ENCODE results near the gene NAALADL2. TPM values are rescaled to one million over a fixed set of nuclear protein-coding genes. Genes with fewer than 3 reads are reported as not detected.

NAALADL2 gene
- total RNA-seq, 1 experiment from 2014 or later = 4.7 TPM

GRCh38 chr3:175039875-175040274 is 180.7 kb downstream of the NAALADL2 start:
- no peaks in the 10 kb centered on the region for H3K9me3 ChIP-seq (replicated peaks)
- no peaks in the 10 kb centered on the region for H3K36me3 ChIP-seq
- no peak overlapping the region for H3K27ac ChIP-seq
- H3K27me3 ChIP-seq (replicated peaks) = no peaks in the 10 kb centered on the region
- H3K4me1 ChIP-seq (replicated peaks) = no peaks in the 10 kb centered on the region
- no peak overlapping the region for H3K4me3 ChIP-seq
- DNase-seq (ENCODE audit: low read depth in 1 of 2, low spot score in 2 of 2) = no peak

- no peaks in the 10 kb centered on the region for H3K27me3 ChIP-seq (replicated peaks)
- H3K4me1 ChIP-seq (replicated peaks) = no peaks in the 10 kb centered on the region
- H3K36me3 ChIP-seq = no peaks in the 10 kb centered on the region
- H3K9me3 ChIP-seq (replicated peaks) = no peaks in the 10 kb centered on the region
- H3K4me3 ChIP-seq = no peak overlapping the region
- DNase-seq (ENCODE audit: low read depth in 1 of 2, low spot score in 2 of 2) = no peak
- H3K27ac ChIP-seq = no peak overlapping the region
Measured at GRCh38 chr3:175041369-175041768, 182.2 kb downstream of the NAALADL2 start.

DNA sequence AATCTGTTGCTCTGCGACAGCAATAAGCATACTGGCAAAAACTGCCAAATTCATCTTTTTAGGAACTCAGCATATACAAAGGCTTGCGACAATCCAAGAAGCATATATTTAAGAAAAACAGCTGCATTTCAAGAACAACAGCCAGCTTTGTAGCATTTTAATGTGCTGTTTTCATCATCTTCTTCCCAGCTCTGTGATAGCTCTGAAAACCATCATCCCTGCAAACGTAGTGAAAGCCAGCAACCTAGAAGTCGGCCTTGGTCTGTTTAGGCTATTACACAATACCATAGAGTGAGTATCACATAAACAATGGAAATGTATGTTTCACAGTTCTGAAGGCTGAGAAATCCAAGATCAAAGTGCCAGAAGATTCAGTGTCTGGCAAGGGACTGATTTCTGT is 187.5 kb downstream of the NAALADL2 start:
- no peak overlapping the region for H3K4me3 ChIP-seq
- DNase-seq (ENCODE audit: low read depth in 1 of 2, low spot score in 2 of 2) = no peak
- H3K9me3 ChIP-seq (replicated peaks) = no peaks in the 10 kb centered on the region
- no peak overlapping the region for H3K27ac ChIP-seq
- H3K4me1 ChIP-seq (replicated peaks) = no peaks in the 10 kb centered on the region
- no peaks in the 10 kb centered on the region for H3K27me3 ChIP-seq (replicated peaks)
- no peaks in the 10 kb centered on the region for H3K36me3 ChIP-seq

DNA sequence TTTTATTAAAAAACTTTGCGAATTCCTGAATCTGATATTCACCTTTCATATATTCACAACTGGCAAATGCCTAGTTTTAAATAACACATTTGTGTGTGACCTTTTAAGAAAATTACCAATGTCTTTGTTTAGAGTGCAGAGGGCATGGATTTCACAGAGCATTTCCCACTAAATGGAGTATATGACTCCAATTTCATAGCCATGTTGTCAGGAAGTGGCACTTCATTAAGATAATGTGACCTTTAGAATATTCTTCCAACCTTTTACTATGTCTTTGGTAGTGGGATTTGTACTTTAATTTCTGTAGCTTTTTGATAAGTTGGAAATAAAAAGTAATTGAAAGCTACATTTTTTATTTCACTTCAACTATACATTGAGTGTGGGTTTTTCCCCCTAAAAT is 188.7 kb downstream of the NAALADL2 start:
- Histone ChIP-seq H3K4me1 (replicated peaks) (no peaks in the 10 kb centered on the region), H3K4me3 (no peak overlapping the region), H3K27ac (no peak overlapping the region), H3K36me3 (no peaks in the 10 kb centered on the region), H3K27me3 (replicated peaks) (no peaks in the 10 kb centered on the region), H3K9me3 (replicated peaks) (no peaks in the 10 kb centered on the region)
- no peak for DNase-seq (ENCODE audit: low read depth in 1 of 2, low spot score in 2 of 2)

- Histone ChIP-seq H3K36me3 (no peaks in the 10 kb centered on the region), H3K4me3 (no peak overlapping the region), H3K4me1 (replicated peaks) (no peaks in the 10 kb centered on the region), H3K27ac (no peak overlapping the region), H3K9me3 (replicated peaks) (no peaks in the 10 kb centered on the region), H3K27me3 (replicated peaks) (no peaks in the 10 kb centered on the region)
- no peak for DNase-seq (ENCODE audit: low read depth in 1 of 2, low spot score in 2 of 2)
Measured at GRCh38 chr3:175057401-175057800, 198.3 kb downstream of the NAALADL2 start.

- H3K9me3 ChIP-seq (replicated peaks) = no peaks in the 10 kb centered on the region
- H3K27me3 ChIP-seq (replicated peaks) = no peaks in the 10 kb centered on the region
- H3K27ac ChIP-seq = no peak overlapping the region
- no peaks in the 10 kb centered on the region for H3K36me3 ChIP-seq
- no peak for DNase-seq (ENCODE audit: low read depth in 1 of 2, low spot score in 2 of 2)
- no peak overlapping the region for H3K4me3 ChIP-seq
- H3K4me1 ChIP-seq (replicated peaks) = no peaks in the 10 kb centered on the region
Measured at GRCh38 chr3:175059788-175060187, 200.7 kb downstream of the NAALADL2 start.

DNA sequence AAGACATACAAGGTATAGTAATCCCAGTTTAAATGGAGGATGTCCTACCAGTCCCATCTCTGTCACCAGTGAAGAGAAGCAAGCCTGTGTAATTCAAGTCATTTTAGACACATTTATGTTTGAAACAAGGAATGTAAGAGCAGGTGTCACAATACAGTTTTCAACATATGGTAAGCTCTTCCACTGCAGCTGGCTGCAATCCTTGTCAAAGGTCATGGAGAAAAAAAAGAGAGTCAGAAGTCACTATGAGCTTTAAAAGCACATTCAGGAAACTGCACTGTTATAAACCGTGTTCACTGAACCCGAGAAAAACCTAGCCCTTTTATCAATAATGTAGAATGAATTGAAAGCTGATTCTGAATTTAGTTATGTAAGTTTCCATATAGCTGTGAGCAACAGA is 206.4 kb downstream of the NAALADL2 start:
- no peaks in the 10 kb centered on the region for H3K9me3 ChIP-seq (replicated peaks)
- no peaks in the 10 kb centered on the region for H3K36me3 ChIP-seq
- no peak overlapping the region for H3K27ac ChIP-seq
- H3K4me1 ChIP-seq (replicated peaks) = no peaks in the 10 kb centered on the region
- H3K27me3 ChIP-seq (replicated peaks) = no peaks in the 10 kb centered on the region
- no peak for DNase-seq (ENCODE audit: low read depth in 1 of 2, low spot score in 2 of 2)
- no peak overlapping the region for H3K4me3 ChIP-seq

DNA sequence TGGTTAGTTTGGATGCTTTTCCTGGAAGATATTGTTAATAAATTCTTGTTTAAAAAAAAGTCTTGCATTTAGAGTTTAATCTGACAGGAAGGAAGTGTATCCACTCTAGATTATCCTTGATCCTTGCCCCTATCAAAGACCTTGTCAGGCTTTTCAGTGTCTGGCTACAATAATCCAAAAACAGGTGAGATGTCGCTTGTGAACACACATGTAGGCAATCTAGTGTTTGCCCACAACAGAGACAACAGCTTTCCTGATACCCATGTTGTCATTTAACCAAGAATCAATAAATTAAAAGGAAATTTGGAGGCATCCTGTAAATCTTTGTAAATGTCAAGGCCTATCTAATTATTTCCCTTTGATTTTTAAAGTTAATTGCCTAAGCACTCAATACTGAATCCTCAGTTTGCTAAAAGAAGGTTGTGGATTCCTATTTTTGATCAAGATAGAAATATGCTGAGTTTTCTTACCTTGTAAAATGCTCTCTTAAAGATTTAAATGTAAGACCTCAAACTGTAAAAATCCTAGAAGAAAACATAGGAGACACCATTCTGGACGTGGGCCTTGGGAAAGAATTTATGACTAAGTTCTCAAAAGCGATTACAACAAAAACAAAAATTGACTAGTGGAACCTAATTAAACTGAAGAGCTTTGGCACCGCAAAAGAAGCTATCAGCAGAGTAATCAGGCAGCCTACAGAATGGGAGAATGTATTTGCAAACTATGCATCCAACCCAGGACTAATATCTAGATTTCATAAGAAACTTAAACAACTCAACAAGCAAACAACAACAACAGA is 207.7 kb downstream of the NAALADL2 start:
- Histone ChIP-seq H3K4me3 (no peak overlapping the region), H3K27ac (no peak overlapping the region), H3K4me1 (replicated peaks) (no peaks in the 10 kb centered on the region), H3K27me3 (replicated peaks) (no peaks in the 10 kb centered on the region), H3K36me3 (no peaks in the 10 kb centered on the region), H3K9me3 (replicated peaks) (no peaks in the 10 kb centered on the region)
- no peak for DNase-seq (ENCODE audit: low read depth in 1 of 2, low spot score in 2 of 2)

GRCh38 chr3:175068587-175068986 is 209.5 kb downstream of the NAALADL2 start:
- H3K27me3 ChIP-seq (replicated peaks) = no peaks in the 10 kb centered on the region
- H3K36me3 ChIP-seq = no peaks in the 10 kb centered on the region
- H3K4me3 ChIP-seq = no peak overlapping the region
- H3K27ac ChIP-seq = no peak overlapping the region
- no peaks in the 10 kb centered on the region for H3K4me1 ChIP-seq (replicated peaks)
- no peaks in the 10 kb centered on the region for H3K9me3 ChIP-seq (replicated peaks)
- no peak for DNase-seq (ENCODE audit: low read depth in 1 of 2, low spot score in 2 of 2)

- Histone ChIP-seq H3K27me3 (replicated peaks) (no peaks in the 10 kb centered on the region), H3K4me3 (no peak overlapping the region), H3K9me3 (replicated peaks) (no peaks in the 10 kb centered on the region), H3K4me1 (replicated peaks) (no peaks in the 10 kb centered on the region), H3K27ac (no peak overlapping the region), H3K36me3 (no peaks in the 10 kb centered on the region)
- DNase-seq (ENCODE audit: low read depth in 1 of 2, low spot score in 2 of 2) = no peak
Measured at GRCh38 chr3:175070946-175071345, 211.8 kb downstream of the NAALADL2 start.

DNA sequence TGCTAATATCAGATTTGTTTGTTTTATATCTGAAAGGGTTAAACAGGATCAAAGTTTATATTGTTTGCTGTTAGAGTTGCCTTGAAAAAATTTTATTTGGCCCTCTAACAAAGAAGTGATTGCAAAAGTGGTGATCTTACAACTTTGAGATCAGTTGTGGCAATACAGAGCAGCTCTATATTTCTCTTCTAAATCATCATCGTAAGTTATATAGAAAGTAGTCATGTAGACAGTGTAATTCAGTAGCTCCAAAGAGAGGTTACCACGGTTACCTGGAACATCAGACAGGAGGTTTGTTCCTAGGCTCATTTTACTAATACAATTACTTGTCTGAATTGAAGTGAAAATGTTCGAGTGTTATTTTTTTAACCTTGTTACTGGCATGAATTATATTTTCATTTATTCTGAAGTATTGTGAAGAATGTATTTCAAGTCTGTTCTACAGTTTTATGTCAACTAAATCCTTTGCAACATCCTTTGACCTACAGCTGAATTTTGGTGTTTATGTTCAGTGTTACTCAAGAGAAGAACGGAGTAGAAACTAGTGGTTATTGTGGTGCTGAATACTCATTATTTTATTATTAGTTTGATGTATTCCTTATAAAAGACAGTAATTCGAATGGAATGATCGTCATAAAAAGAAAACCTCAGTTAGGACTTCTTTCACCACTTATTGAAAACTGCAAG is 214.2 kb downstream of the NAALADL2 start:
- DNase-seq (ENCODE audit: low read depth in 1 of 2, low spot score in 2 of 2) = no peak
- Histone ChIP-seq H3K9me3 (replicated peaks) (no peaks in the 10 kb centered on the region), H3K27me3 (replicated peaks) (no peaks in the 10 kb centered on the region), H3K36me3 (no peaks in the 10 kb centered on the region), H3K4me3 (no peak overlapping the region), H3K4me1 (replicated peaks) (no peaks in the 10 kb centered on the region), H3K27ac (no peak overlapping the region)

DNA sequence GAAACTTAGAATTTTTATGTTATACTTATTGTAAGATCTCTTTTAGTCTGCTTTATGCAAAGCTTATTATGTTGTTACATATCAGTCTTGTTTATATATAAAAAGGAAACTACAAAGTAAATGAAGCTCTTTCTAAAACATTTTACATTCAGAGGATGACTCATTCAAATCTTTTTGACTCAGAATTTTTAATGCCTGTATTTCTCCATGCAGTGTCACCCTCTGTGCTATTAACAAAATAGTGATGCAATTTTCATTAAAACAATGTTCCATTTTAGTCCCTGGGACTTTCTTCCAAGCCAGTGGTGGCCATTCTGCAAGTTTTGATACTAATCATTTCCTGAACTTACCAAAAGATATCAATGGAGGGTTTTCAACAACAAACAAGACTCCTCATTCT is 216.1 kb downstream of the NAALADL2 start:
- no peaks in the 10 kb centered on the region for H3K36me3 ChIP-seq
- no peaks in the 10 kb centered on the region for H3K4me1 ChIP-seq (replicated peaks)
- H3K27me3 ChIP-seq (replicated peaks) = no peaks in the 10 kb centered on the region
- H3K27ac ChIP-seq = no peak overlapping the region
- H3K9me3 ChIP-seq (replicated peaks) = no peaks in the 10 kb centered on the region
- no peak overlapping the region for H3K4me3 ChIP-seq
- DNase-seq (ENCODE audit: low read depth in 1 of 2, low spot score in 2 of 2) = no peak

DNA sequence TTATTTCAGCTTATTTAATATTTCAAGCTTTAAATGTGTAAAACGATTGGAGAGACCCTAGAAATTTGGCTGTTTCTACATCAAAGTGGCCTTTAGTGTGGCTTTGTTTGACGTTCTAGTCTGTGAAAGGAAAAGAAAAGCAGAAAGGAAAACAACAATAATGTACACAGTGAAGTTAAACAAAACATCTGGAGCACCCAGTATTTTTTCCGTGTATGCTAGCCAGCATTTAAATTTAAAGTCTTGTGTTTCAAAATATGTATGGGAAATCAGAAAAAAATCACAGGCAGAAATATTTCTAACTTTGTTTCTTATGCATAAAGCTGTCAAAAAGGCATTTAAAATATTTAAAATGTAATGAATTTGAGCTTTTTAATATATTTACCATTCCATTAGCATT is 218.1 kb downstream of the NAALADL2 start:
- H3K27me3 ChIP-seq (replicated peaks) = no peaks in the 10 kb centered on the region
- no peaks in the 10 kb centered on the region for H3K36me3 ChIP-seq
- no peak overlapping the region for H3K4me3 ChIP-seq
- no peaks in the 10 kb centered on the region for H3K9me3 ChIP-seq (replicated peaks)
- DNase-seq (ENCODE audit: low read depth in 1 of 2, low spot score in 2 of 2) = no peak
- no peak overlapping the region for H3K27ac ChIP-seq
- no peaks in the 10 kb centered on the region for H3K4me1 ChIP-seq (replicated peaks)

GRCh38 chr3:175082631-175083030 is 223.5 kb downstream of the NAALADL2 start:
- Histone ChIP-seq H3K4me1 (replicated peaks) (no peaks in the 10 kb centered on the region), H3K27ac (no peak overlapping the region), H3K9me3 (replicated peaks) (no peaks in the 10 kb centered on the region), H3K36me3 (no peaks in the 10 kb centered on the region), H3K4me3 (no peak overlapping the region), H3K27me3 (replicated peaks) (no peaks in the 10 kb centered on the region)
- no peak for DNase-seq (ENCODE audit: low read depth in 1 of 2, low spot score in 2 of 2)

All from SJSA1 (cell line).